Right kidney (tissue), 9 donors: ENCODE results near the gene ADAP2.
"Not testable (repeated sequence)": the region's sequence is repeated elsewhere in the genome, so short reads cannot be mapped to it uniquely, and the experiment has no call there.

Experiments
- DNase-seq: peaks from one replicate; pipeline ENCODE4 v3.0.0-alpha.2; 2016
- long read RNA-seq, 8 donors: transcript quantifications; one replicate each; lab custom pipeline, GENCODE V29; 2026

ADAP2 gene
- long read RNA-seq, donor 1, result 0 reads
- long read RNA-seq, donor 2, result 0 reads
- long read RNA-seq, donor 3, result 0 reads
- long read RNA-seq, donor 4, partial matches to known transcripts, result 0 of 1 reads
- long read RNA-seq, donor 4, other reads (novel, unspliced or antisense), result 0 of 1 reads
- long read RNA-seq, donor 5, partial matches to known transcripts, result 0 of 1 reads
- long read RNA-seq, donor 5, other reads (novel, unspliced or antisense), result 0 of 1 reads
- long read RNA-seq, donor 6, result 0 reads
- long read RNA-seq, donor 7, result 0 reads
- long read RNA-seq, donor 8, partial matches to known transcripts, result 6 of 6 reads
- long read RNA-seq, donor 8, other reads (novel, unspliced or antisense), result 0 of 6 reads

- DNase-seq, result peak; percentile 41
Observed at GRCh38 chr17:30921544-30922196, at the start of gene ADAP2. TSS of gene ADAP2 (plus strand) at chr17:30921945. CDS start at chr17:30922015, 70 bp downstream.

- no peak for DNase-seq
Observed at GRCh38 chr17:30886187-30886586, 35.6 kb upstream of the ADAP2 start.

- DNase-seq, result no peak
Observed at GRCh38 chr17:30894236-30894635, 27.5 kb upstream of the ADAP2 start.

- no peak for DNase-seq
Observed at GRCh38 chr17:30897311-30897710, 24.4 kb upstream of the ADAP2 start.

- DNase-seq, result no peak
Observed at GRCh38 chr17:30905742-30906100, 16.0 kb upstream of the ADAP2 start.

- DNase-seq, result peak; percentile 96
Observed at GRCh38 chr17:30906101-30906911, 15.4 kb upstream of the ADAP2 start, which contains the start of gene TEFM. TSS of gene TEFM (minus strand) at chr17:30906238. CDS start at chr17:30906198, 40 bp downstream.

- no peak for DNase-seq
Observed at GRCh38 chr17:30908717-30909420, 12.9 kb upstream of the ADAP2 start.

GRCh38 chr17:30910151-30910550, 11.6 kb upstream of the ADAP2 start:
- not testable (repeated sequence) for DNase-seq

GRCh38 chr17:30913955-30914354, 7.8 kb upstream of the ADAP2 start:
- no peak for DNase-seq

- DNase-seq, result no peak
Observed at GRCh38 chr17:30915833-30916611, 5.7 kb upstream of the ADAP2 start.

GRCh38 chr17:30917050-30917449, 4.7 kb upstream of the ADAP2 start:
- no peak for DNase-seq

GRCh38 chr17:30920282-30920681, 1.5 kb upstream of the ADAP2 start:
- DNase-seq, result no peak

GRCh38 chr17:30920683-30921543, 832 bp upstream of the ADAP2 start:
- DNase-seq, result no peak

- peak; percentile 50 for DNase-seq
Observed at GRCh38 chr17:30922235-30923030, 688 bp downstream of the ADAP2 start.

- DNase-seq, result no peak
Observed at GRCh38 chr17:30924341-30924740, 2.6 kb downstream of the ADAP2 start.

GRCh38 chr17:30926516-30926915, 4.8 kb downstream of the ADAP2 start:
- DNase-seq, result no peak

- DNase-seq, result no peak
Observed at GRCh38 chr17:30927756-30928155, 6.0 kb downstream of the ADAP2 start.

GRCh38 chr17:30928584-30928983, 6.8 kb downstream of the ADAP2 start:
- no peak for DNase-seq

GRCh38 chr17:30929081-30929633, 7.4 kb downstream of the ADAP2 start:
- DNase-seq, result no peak
